ENCODE measurements around the gene GJA3. TPM values are rescaled to one million over a fixed set of nuclear protein-coding genes. Genes with fewer than 3 reads are reported as not detected.

GJA3 gene
- total RNA-seq, 1 donor from 2014 or later: not detected

GRCh38 chr13:20186771-20187170 lies 25.9 kb upstream of the GJA3 start:
- intact Hi-C loops (cut with DNase I): no loop called here
- DNase-seq (no peak), ATAC-seq (no peak)
- no peaks in the 10 kb centered on the region for H3K4me1 ChIP-seq
- H3K27me3 ChIP-seq: peaks cover 4% of the 10 kb centered on the region
- no peak for TF ChIP-seq CTCF (IDR thresholded peaks at IDR 0.05)
- no peak overlapping the region for H3K27ac ChIP-seq
- H3K4me3 ChIP-seq: no peak overlapping the region
- no peaks in the 10 kb centered on the region for H3K9me3 ChIP-seq
- no peaks in the 10 kb centered on the region for H3K36me3 ChIP-seq

- Histone ChIP-seq H3K4me3 (no peak overlapping the region), H3K27me3 (peaks cover 7% of the 10 kb centered on the region), H3K4me1 (no peaks in the 10 kb centered on the region), H3K9me3 (no peaks in the 10 kb centered on the region), H3K27ac (no peak overlapping the region), H3K36me3 (no peaks in the 10 kb centered on the region)
- DNase-seq (no peak), ATAC-seq (no peak)
- intact Hi-C loops (cut with DNase I): no loop called here
- TF ChIP-seq CTCF (IDR thresholded peaks at IDR 0.05): no peak
Measured at GRCh38 chr13:20185366-20186056, 24.7 kb upstream of the GJA3 start.

- intact Hi-C loops (cut with DNase I): no loop called here
Measured at GRCh38 chr13:20182231-20182846, 21.5 kb upstream of the GJA3 start.

GRCh38 chr13:20181188-20181587 lies 20.3 kb upstream of the GJA3 start:
- Histone ChIP-seq H3K27me3 (peaks cover 34% of the 10 kb centered on the region), H3K27ac (no peak overlapping the region), H3K36me3 (no peaks in the 10 kb centered on the region), H3K9me3 (no peaks in the 10 kb centered on the region), H3K4me3 (no peak overlapping the region), H3K4me1 (no peaks in the 10 kb centered on the region)
- ATAC-seq (no peak), DNase-seq (no peak)
- no peak for TF ChIP-seq CTCF (IDR thresholded peaks at IDR 0.05)
- intact Hi-C loops (cut with DNase I): no loop called here

More at GRCh38 chr13:20182231-20182846, 21.5 kb upstream of the GJA3 start:
- H3K9me3 ChIP-seq: no peaks in the 10 kb centered on the region
- no peak overlapping the region for H3K4me3 ChIP-seq
- H3K27me3 ChIP-seq: peaks cover 34% of the 10 kb centered on the region
- H3K4me1 ChIP-seq: no peaks in the 10 kb centered on the region
- H3K27ac ChIP-seq: no peak overlapping the region
- DNase-seq (no peak), ATAC-seq (peak; percentile 96)
- TF ChIP-seq CTCF (IDR thresholded peaks at IDR 0.05): peak; percentile 80
- H3K36me3 ChIP-seq: no peaks in the 10 kb centered on the region

GRCh38 chr13:20178156-20178555 lies 17.3 kb upstream of the GJA3 start:
- H3K9me3 ChIP-seq: no peaks in the 10 kb centered on the region
- peaks cover 34% of the 10 kb centered on the region for H3K27me3 ChIP-seq
- intact Hi-C loops (cut with DNase I): no loop called here

More at GRCh38 chr13:20178156-20178555, 17.3 kb upstream of the GJA3 start:
- Histone ChIP-seq H3K27ac (no peak overlapping the region), H3K36me3 (no peaks in the 10 kb centered on the region), H3K4me1 (peaks cover 12% of the 10 kb centered on the region), H3K4me3 (no peak overlapping the region)
- no peak for TF ChIP-seq CTCF (IDR thresholded peaks at IDR 0.05)
- ATAC-seq (no peak), DNase-seq (no peak)
